HG03095 (cell line): ENCODE data around the gene CHADL.

Experiments used
- ATAC-seq: cut with Tn5 transposase; IDR thresholded peaks from one replicate; pipeline ENCODE4 v1.9.1; 2021; ENCODE audit warnings: moderate library complexity; ENCODE audit not compliant: unreplicated experiment

CHADL gene

DNA sequence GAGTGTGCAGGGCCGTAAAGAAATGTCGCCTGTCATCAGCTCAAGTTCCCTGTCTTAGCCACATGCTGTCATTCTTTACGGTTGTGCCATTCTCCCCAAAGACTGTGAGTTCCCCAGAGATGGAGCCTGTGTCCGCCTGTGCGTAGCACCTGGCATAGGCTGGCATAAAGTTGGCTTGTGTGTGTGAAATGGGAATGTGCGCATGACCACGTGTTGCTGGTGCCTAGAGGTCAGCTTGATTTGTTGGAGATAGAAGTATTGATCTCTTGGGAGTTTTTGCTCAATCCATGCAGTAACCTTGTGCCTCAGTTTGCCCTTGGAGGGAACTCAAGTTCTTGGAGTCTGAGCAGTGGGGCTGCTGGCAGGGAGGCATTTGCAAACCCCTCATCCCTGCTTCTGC is 9.4 kb downstream of the CHADL start:
- no peak for ATAC-seq

DNA sequence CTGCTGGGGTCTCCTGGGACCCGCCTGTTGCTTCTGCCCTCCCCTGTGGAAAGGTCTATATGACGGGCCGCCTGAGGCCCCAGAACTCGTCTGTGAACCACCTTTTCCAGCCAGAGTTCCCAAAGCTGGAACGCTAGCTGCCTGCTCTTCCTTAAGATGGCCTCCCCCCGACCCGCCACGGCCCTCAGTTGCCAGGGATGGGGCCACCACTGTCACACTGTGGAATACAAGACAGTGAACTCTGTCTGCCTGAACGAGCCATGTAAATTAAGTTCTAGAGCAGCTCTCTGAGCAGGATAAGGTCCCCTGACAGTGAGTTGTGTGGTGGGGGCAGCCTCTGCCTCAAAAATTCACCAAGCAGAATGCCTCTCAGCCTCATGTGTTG is 10.3 kb downstream of the CHADL start:
- ATAC-seq: no peak

DNA sequence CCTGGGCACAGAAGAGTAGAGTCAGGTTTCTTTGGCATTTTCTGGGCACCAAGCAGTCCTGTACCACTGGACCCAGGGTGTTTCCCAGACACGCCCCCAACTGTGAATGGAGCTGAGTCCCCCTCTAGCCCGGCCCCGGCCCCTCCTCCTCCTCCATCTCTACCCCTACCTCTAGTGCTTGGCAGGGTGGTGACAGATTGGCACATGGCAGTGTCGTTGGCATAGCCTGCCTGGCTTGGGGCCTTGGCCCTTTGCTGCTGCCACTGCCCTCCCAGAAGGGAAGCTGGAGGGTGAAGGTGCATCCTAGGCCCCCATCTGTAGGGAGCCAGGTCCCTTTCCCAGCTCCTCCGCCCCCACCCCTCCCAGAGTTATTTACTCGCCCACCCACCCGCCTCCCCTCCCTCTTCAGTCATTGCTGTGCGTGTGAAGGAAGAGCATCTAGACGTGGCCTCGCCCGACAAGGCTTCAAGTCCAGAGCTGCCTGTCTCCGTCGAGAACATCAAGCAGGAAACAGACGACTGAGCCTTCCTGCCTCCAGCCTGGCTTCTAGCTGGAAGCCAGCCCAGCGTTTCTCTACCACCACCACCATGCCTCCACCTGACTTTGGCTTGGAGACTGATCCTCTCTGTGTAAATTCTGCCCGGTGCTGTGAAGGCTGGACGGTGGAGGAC is 10.9 kb downstream of the CHADL start:
- no peak for ATAC-seq

DNA sequence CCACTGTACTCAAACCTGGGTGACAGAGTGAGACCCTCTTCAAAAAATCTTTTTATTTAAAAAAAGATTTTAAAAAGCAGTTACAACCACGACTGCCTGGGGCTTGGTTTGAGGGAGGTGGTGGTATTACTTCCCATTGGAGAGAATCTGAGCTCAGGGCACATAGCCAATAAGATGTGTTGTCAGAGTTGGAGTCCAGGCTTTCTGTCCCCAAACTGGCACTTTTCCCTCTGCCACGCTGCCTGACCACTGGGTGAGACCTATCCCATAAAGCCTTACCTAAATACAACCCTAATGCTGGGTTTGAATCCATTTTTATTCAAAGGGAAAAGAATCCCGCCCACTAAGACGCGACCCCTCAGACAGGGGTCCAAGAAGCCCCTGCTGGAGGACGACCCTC is 11.5 kb downstream of the CHADL start:
- no peak for ATAC-seq

DNA sequence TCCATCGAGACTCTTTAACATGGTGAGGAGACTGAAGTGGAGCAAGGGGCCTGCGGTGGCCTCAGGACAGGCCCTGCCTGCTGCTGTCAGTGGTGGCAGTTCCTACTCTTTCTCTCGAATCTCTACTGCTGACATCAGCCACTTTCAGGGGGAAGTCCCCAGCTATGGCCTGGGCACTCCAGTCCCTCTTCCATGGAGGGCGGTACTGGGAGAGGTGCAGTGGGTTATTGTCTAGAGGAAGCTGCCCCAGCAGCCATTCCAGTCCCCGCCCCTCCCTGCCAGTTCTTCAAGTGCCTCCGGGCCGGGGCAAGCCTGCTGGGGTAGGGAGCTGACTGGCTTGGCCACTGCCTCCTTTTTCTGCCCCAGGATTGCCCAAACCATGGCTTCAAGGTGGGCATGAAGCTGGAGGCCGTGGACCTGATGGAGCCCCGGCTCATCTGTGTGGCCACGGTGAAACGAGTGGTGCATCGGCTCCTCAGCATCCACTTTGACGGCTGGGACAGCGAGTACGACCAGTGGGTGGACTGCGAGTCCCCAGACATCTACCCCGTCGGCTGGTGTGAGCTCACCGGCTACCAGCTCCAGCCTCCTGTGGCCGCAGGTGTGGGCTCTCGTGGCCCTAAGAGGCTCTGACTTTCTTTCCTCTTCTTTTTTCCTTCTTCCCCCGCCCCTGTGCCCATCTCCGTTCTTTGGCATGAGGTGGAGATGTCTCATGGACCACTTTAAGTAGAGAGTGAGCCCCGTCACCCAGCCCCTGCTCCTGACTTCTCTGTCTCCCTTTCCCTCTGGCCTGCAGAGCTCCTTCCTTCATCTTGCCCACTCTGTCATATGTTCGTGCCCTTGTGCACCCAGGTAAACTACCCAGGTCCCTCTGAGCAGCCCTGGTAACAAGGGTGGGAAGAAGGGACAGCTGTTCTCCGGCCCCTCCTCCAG is 13.7 kb downstream of the CHADL start:
- no peak for ATAC-seq

DNA sequence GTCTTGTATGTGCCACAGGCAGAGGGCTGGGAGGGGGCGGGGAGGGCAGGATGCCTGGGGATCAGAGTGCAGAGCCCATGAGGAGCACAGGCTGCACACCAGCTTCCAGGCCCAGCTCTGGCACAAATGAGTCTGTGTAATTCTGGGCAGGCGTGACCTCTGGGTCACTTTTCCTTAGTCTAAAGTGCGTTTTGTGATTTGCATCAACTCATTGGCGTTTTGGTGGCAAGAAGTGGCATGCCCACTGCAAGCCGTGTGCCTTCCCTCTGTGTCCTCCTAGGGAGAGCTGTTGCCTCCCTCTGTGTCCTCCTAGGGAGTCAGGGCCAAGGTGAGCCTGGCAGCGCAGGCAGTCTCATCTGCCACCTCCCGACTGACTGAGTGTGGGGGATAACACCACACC is 17.2 kb downstream of the CHADL start:
- no peak for ATAC-seq

DNA sequence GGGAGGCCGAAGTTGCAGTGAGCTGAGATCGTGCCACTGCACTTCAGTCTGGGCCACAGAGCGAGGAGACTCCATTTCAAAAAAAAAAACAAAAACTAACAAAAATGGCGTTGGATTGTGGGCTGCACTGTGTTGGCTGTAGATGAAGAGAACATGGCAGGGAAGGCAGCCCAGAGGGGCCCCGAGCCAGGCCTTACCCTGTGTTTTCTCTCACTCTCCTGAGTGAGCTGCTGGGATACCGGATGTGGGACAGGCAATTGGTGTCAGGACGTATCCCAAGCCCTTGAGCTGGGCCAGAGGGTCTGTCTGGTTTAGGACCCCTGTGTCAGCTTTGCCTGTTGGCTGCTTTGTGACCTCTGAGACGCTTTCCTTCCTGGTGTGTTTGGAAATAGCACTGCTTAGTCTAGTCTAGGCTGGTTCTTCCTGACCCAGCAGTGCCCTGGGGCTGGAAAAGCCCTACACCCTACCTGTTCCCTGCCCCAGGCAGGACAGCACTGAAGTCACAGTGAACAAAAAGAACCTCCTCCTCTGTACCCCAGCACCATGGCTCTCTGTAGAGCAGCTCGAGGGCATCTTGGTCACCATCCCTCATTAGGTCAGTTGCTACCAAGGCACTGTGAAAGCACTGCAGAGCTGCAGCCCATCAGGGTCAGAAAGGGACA is 17.8 kb downstream of the CHADL start:
- no peak for ATAC-seq

DNA sequence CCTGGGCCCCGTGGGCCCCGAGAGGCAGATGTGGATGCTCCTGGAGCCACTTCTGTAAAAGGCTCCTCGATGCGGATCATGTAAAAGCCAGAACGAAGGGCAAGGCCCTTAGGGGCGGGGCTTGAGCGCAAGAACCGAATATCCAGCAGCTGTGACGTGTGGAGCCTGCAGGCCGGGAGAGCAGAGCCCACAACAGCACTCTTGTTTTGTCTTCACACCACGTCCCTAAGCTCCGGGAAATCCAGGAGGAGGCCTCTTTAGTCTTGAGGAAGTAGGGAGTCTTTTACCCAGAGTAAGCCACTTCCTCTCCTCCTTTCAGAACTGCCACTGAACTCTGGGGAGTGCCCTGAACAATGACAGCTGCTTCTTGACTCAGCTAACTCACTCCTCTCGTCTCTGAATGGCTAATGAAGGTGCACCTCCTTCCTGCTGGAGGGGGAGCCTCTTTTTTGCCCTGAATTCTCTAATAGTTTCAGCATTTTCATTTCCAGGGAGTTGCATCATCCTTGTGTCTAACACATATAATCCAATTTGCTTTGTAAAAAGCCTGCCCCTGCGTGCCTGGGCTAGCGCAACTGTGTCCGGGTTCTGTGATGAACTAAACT is 23.1 kb downstream of the CHADL start:
- ATAC-seq: peak; percentile 65

DNA sequence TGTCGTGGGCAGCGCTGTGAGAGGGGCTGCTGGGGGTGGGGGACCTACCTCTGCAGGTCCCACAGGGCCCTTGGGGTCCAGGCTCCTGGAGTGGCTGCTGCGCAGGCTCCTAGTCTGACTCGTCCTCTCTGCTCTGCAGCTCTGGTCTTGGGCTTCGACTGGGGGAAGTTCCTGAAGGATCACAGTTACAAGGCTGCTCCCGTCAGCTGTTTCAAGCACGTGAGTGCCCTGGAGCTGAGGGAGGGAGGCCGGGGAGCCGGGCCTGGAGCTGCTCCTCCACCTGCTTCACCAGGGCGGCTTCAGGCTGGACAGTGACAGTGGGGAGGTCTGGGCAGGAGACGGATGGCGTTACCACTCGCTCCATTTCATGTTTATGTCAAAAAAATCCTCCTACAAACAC is 23.7 kb downstream of the CHADL start:
- ATAC-seq: no peak

DNA sequence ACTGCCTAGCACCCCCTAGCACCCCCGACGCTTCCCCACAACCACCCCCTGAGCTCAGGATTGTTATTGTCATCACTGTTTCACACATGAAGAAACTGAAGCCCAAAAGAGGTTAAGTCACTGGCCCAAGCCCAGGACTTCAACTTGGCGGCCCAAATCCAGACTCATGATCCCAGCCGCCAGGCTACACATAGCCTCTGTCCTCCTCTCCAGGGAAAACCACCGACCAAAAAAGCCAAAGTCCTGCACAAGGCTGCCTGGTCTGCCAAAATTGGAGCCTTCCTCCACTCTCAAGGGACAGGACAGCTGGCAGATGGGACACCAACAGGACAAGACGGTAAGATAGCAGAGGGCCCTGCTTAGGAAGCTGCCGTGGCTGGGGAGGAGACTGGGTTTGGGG is 24.8 kb downstream of the CHADL start:
- no peak for ATAC-seq

DNA sequence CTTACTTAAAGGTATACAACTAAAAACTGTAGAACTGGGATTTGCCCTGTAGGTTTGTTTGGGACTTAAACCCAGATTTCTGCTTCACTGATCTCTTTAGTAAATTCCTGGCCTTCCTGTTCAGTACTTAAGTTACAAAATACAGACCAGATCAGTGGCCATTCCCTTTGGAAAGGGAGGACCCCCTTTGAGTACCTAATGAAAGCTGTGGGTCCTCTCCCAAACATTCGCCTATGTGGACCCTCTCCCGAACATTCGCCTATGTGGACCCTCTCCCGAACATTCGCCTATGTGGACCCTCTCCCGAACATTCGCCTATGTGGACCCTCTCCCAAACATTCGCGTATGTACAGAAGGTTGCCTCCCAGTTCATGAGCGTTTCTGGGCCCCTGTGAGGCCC is 25.3 kb downstream of the CHADL start:
- no peak for ATAC-seq

DNA sequence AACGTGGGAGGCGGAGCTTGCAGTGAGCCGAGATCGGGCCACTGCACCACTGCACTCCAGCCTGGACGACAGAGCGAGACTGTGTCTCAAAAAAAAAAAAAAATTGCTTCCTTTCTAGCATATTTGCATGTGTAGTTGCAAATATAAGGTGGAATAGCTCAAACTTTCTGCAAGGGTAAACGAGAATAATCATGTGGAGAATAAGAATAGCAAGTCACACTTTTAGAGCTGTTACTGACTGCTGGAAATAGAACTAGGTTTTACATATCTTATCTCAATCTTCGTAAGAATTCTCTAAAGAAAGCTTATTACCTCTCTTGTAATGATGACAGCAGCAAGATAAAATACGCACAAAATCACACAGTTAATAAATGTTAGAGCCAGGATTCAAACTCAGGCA is 34.0 kb downstream of the CHADL start:
- ATAC-seq: no peak

DNA sequence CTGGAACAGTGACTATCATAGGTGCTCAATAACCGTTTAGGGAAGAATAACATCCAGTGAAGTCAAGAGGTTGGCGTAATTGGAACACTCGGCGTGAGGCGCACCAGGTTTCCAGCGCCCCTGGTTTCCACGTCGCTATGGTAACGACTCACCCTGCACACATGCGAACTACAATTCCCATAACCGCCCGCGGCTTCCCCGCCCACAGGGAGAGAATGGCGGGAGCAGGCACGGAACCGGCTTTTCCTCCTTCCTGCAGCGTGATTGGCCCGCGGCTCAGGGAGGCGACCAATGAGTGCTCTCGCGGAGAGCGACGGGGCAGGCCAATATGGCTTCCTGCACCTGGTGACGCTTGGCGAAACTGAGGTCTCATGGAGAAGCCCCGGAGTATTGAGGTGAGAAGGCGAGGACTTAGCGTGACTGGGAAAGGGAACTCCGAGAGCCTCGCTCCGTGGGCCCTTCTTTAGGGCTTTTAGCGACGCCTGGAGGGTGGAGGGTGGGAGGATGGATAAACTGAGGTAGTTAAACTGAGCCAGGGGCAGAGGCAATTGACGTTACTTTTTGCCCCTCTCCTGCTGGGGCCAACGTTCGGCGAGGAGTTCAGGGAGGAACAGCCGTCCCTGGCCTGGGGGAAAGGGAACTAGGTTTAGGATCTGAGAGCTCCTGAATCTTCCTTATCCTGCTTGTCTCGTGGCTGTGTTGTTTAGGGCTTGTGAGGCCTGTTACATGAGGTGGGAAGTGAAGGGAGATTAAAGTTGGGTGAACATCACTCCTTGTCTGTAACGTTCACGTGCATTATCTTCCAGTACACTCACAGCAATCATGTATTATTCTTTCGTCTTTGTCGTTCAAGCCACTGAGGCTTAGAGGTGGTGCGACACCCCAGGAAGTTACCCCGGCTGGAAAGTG is 35.5 kb downstream of the CHADL start, which contains the start of gene L3MBTL2:
TSS of gene L3MBTL2 (plus strand) at position 321 of the 909 bp plus-strand sequence. CDS start at position 372, 51 bp downstream.
- peak; percentile 98 for ATAC-seq

DNA sequence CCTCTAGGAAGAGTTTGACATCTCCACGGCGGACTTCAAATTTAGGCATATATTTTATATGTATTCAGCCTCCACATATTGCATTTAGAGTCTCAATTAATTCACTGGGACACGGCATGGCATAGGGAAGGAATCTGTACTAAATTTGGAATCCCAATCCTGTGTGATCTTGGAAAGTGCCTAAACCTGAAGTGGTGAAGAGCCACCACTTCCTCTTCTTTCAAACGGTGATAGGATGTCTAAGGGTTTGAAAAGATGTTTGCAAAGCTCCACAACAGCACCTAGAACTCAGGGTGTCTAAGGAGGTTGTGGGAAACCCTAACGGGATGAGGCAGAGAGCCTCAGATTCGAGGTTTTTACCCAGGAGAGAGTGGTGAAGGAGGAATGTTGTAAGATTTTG is 36.7 kb downstream of the CHADL start:
- no peak for ATAC-seq

DNA sequence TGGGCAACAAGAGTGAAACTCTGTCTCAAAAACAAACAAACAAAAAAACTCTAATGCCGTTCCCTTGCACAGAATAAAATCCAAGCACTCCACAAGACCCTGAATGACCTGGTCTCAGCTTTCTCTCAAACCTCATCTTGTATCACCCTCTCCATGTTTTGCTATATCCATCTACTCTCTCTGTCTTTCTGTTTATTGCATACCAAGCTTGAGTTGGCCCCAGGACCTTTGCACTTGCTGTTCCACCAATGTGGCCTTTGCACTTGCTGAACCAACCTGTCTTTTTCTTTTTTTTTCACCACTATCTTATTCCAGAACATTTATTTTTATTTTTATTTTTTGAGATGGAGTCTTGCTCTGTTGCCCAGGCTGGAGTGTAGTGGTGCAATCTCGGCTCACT is 37.6 kb downstream of the CHADL start:
- ATAC-seq: no peak

DNA sequence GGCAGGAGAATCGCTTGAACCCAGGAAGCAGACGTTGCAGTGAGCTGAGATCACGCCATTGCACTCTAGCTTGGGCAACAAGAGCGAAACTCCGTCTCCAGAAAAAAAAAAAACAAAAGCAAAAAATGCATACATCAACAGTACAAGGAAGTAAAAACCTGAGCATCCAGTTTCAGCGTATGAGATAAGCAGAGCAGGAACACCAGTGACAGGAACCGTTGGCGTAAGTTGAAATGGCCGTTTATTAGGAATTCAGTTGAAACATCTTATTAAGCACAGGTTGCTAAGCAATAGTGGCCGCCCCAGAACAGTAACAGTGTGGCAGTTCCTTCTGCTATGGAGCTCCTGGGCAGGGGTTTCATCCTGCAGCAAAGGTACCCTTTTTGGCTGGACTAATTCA is 39.6 kb downstream of the CHADL start:
- no peak for ATAC-seq

DNA sequence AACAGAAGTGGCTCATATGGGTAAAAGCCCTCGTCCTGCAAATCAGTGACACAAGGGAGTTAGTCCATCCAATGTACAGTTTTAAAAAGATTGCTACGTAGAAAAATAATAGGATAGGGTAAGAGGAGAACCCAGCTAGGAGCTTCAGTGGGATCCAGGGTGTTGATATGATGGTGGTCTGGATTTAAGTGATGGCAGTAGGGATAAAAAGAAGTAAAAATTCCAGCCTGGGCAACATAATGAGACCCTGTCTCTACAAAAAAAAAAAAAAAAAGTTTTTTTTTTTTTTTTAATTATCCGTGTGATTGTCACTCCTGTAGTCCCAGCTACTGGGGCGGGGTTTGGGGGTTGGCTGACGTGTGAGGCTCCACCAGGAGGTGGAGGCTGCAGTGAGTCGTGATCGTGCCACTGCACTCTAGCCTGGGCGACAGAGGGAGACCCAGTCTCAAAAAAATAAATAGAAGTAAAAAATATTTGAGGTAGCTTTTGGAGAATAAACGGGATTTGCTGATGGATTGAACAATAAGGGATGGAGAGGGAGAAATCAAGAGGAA is 42.6 kb downstream of the CHADL start:
- ATAC-seq: no peak

DNA sequence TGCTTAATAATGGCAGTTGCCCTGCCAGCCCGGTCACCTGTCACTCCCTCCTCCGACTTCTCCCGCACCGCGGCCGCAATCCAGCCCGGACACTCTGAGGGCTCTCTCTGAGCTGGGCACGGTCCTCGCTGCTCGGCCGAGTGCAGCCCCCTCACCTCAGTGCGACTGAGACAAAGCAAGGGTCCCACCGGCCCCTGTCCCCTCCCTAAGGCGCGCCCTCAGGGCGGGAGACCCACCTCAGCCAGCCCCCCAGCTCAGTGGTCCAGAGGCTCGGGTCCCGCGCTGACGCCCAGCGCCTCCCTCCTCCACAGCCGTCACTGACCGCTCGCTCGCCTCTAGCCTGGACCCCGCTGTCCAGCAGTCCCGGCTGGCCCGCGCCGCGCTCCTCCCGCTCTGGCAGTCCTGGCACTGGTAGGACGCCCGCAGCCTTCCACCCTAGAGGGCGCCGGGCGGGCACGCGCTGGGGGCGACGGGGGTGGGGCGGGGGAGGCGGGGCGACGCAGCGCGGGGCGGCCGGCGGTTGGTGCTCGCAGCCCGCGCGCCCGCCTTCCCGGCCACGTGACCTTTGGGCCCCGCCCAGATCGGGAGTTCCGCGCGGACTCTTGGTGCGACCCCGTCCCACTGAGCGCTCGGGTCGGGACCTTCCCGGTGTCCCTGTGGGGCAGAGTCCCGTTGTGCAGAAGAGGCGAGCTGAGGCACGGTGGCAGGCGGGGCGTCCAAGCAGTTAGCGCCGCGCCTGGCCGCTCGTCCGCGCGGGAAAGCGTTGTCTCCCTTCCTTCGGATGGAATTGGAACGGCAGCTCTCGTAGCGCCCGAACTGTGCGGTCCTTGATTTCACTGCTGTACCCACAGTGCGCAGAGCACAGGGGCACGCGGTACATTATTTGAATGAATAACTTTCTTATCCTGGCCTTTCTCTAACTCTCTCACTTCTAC is 43.4 kb downstream of the CHADL start:
- ATAC-seq: peak; percentile 69

DNA sequence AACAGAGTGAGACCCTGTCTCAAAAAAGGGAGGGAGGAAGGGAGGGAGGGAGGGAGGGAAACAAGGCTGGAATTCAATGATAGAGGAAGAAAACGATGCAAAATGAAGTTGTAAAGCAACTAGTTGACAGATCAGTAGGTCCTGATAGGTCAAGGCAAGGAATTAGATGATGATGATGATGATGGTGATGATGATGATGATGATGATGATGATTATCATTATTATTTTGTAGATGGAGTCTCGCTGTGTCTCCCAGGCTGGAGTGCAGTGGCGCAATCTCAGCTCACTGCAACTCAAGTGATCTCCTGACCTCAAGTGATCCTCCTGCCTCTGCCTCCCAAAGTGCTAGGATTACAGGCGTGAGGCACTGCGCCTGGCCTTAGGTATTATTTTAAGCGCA is 46.9 kb downstream of the CHADL start:
- no peak for ATAC-seq
